GM12891 (cell line): ENCODE measurements around the gene ENTPD2.

Source experiments
- PAX5 ChIP-seq: IDR thresholded peaks from 2 replicates; pipeline ENCODE4 v1.6.1; 2011; ENCODE audit warnings: low read length, moderate library complexity, mild to moderate bottlenecking; ENCODE audit not compliant: insufficient read depth, severe bottlenecking
- POLR2A ChIP-seq: IDR thresholded peaks from 2 replicates; pipeline ENCODE4 v1.6.1; 2011; ENCODE audit warnings: low read depth, low read length, control low read depth
- POLR2AphosphoS5 ChIP-seq: IDR thresholded peaks from 2 replicates; pipeline ENCODE4 v1.6.1; 2011; ENCODE audit warnings: low read depth, low read length, control low read depth
- POU2F2 ChIP-seq: IDR thresholded peaks from 2 replicates; pipeline ENCODE4 v1.6.1; 2011; ENCODE audit warnings: low read depth, mild to moderate bottlenecking, control low read depth, low read length, moderate library complexity
- SPI1 ChIP-seq: IDR thresholded peaks from 2 replicates; pipeline ENCODE4 v1.6.1; 2011; ENCODE audit warnings: low read depth, low read length, control low read depth
- TAF1 ChIP-seq: IDR thresholded peaks from 2 replicates; pipeline ENCODE4 v1.6.1; 2011; ENCODE audit warnings: low read depth, low read length, control low read depth

DNA sequence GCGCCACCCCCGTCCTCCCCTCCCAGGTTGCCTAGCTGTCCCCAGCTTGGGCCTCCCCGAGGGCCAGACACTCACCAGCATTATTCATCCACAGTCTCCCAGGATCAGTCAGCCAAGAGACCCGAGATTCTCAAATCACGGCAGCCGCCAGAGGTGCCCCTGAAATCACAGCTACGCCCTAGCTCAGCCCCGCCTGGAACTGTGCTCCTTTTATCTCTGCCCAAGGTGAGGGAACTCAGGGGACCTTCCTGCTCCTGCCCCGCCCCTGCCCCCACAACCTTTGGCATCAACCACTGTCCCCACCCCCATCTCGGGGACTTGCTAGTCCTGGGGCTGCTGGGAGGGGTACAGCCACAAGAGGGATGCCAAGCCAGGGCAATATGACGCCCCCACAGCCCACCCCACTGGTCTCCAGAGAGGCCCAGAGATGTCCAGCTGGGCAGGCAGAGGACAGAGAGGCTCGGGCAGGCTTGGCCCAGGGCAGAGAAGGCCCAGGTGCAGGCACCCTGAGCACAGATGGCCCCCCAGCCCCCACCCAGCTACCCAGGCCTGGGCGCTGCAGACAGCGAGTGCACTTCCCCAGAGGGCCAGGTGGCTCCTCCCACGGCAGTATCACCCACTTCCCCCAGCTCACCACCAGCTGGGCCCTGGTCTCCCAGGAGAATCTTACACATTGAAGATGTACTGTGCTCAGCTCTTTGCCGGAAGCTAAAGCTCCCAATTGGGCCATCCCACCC, 21.8 kb downstream of the ENTPD2 start, which contains the start of gene FUT7:
- no peak for TF ChIP-seq PAX5
- no peak for TF ChIP-seq POLR2A
- TF ChIP-seq POLR2AphosphoS5: no peak
- TF ChIP-seq TAF1: no peak
- TF ChIP-seq POU2F2: no peak
- no peak; the same call in 1 of the 2 replicates for TF ChIP-seq SPI1
